Skeletal muscle satellite cell (primary cell): ENCODE data around the gene ABHD12.
A peak's percentile ranks its signal among the peaks of the same experiment; 100 is the strongest.
"Not testable (repeated sequence)": the region's sequence is repeated elsewhere in the genome, so short reads cannot be mapped to it uniquely, and the experiment has no call there.

Source experiments
- H3K27me3 ChIP-seq: 2 replicates; pipeline ENCODE4 v1.7.0; 2013; ENCODE audit warnings: low read length; ENCODE audit not compliant: control insufficient read depth, insufficient read depth
- H3K36me3 ChIP-seq: 2 replicates; pipeline ENCODE4 v1.7.0; 2013; ENCODE audit warnings: mild to moderate bottlenecking, control low read depth, low read length; ENCODE audit not compliant: insufficient read depth
- H3K4me1 ChIP-seq: 2 replicates; pipeline ENCODE4 v1.7.0; 2013; ENCODE audit warnings: low read length; ENCODE audit not compliant: control insufficient read depth, insufficient read depth
- H3K4me2 ChIP-seq: 2 replicates; pipeline ENCODE4 v1.7.0; 2013; ENCODE audit warnings: mild to moderate bottlenecking, low read length
- H3K4me3 ChIP-seq: 2 replicates; pipeline ENCODE4 v1.7.0; 2013; ENCODE audit warnings: low read length
- H3K9ac ChIP-seq: 2 replicates; pipeline ENCODE4 v1.7.0; 2013; ENCODE audit warnings: mild to moderate bottlenecking, low read depth, low read length, moderate library complexity
- H3K9me3 ChIP-seq: replicated peaks from 2 replicates; pipeline ENCODE4 v1.7.0; 2013; ENCODE audit warnings: mild to moderate bottlenecking, control low read depth, low read length

Gene ABHD12

DNA sequence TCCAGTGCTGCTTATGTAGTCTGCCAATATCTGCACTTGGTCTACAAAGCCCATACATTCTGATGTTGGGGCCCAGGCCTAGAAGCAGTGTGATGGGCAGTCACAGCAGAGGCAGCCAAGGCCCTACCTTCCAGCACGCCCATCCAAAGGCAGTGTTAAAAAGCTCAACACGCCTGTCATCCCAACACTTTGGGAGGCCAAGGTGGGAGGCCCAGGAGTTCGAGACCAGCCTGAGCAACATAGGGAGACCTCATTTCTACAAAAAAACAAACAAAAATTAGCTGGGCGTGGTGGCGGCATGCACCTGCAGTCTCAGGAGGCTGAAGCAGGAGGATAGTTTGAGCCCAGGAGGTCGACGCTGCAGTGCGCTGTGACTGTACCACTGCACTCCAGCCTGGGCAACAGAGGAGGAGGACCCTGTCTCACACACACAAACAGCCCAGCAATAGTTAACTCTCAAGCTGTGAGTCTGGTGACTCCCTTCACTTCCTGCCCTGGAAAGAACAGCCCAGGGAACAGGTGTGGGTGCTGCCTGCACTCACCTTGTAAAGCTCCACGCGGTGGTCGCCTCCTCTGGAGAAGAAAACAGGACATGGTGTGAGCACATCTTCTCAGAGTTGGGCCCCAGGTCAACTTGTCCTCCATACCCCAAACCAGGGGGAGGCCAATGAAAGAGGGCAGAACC lies 74.0 kb downstream of the ABHD12 start:
- Histone ChIP-seq H3K36me3 (no peaks in the 10 kb centered on the region), H3K9ac (no peak overlapping the region), H3K27me3 (no peaks in the 10 kb centered on the region), H3K4me2 (no peak overlapping the region), H3K9me3 (no peaks in the 10 kb centered on the region), H3K4me3 (no peak overlapping the region), H3K4me1 (peaks cover 9% of the 10 kb centered on the region)

DNA sequence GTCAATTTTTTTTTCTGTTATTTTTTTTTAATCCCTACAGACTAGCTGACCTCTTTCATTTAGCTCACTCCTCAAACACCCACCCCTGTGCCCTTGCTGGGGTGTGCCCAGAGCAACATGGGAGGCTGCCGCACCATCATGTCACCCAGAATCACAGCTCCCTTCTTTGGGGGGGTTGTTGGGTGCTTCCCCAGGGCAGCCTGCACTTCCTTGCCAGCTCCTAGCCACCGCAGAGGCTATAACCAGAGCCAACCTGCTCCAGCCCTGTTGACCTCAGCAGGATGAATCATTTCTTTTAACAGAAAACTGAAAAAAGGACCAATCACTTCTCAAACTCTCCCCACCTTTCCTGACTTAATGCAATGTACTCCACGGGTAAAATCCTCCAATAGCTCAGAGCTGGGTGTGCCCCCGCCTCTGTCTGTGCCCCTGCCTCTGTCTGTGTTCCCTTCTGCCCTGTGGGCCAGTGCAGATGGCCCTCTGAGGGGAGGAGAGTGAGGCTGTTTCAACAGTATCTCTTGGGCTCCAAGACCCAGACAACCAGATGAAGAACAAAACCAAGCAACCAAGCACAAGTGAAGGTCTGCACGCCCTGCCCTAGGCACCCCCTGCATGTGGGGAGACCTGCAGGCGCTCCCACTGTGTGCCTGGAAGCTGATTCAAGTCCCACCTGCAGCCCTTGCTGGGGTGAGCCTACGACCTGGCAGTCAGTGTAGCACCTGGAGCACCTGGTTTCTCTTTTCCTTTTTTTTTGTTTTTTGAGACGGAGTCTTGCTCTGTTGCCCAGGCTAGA lies 75.0 kb downstream of the ABHD12 start:
- H3K4me2 ChIP-seq = peak overlapping the region; percentile 51
- H3K27me3 ChIP-seq = no peaks in the 10 kb centered on the region
- peaks cover 20% of the 10 kb centered on the region for H3K4me1 ChIP-seq
- no peaks in the 10 kb centered on the region for H3K36me3 ChIP-seq
- no peak overlapping the region for H3K9ac ChIP-seq
- no peak overlapping the region for H3K4me3 ChIP-seq
- H3K9me3 ChIP-seq = no peaks in the 10 kb centered on the region

DNA sequence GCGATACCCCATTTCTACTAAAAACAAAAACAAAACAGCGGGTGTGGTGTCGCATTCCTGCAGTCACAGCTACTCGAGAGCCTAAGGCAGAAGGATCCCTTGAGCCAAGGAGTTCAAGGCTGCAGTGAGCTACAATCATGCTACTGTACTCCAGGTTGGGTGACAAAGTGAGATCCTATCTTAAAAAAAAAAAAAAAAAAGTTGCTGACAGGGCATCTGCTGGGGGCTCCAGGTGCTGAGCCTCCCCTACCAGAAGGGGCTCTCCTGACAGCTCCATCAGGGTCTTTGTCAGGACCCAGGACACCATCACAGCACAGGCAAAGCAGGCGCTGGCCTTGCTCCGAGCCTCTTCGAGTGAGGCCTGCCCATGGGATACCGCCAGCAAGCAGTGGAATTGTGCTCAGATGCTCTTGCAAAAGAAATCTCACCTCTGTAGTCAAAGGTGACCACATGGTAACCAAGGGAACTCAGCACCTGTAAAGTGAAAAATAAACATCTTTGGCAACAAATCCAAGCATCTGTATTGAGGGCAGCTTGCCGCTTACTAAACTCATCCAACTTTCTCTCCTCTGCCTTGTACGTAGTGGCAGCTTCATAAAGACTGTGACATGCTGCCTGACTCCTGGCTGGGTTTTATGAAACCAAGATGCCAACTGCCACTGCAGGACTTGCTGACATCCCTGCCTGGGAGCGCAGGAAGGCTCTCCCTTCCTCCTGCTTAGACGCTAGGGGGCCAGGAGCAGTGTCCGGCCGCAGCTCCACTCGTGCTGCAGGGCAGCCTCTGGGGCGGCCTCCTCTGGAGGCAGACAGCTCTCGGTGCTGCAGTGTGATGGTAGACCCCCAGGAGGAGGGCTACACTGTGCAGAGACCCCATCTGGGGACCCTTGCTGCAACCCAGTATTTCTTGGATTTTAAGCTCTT lies 75.9 kb downstream of the ABHD12 start:
- Histone ChIP-seq H3K9ac (no peak overlapping the region), H3K36me3 (no peaks in the 10 kb centered on the region), H3K4me2 (no peak overlapping the region), H3K4me3 (no peak overlapping the region), H3K4me1 (peaks cover 28% of the 10 kb centered on the region), H3K27me3 (no peaks in the 10 kb centered on the region), H3K9me3 (no peaks in the 10 kb centered on the region)

DNA sequence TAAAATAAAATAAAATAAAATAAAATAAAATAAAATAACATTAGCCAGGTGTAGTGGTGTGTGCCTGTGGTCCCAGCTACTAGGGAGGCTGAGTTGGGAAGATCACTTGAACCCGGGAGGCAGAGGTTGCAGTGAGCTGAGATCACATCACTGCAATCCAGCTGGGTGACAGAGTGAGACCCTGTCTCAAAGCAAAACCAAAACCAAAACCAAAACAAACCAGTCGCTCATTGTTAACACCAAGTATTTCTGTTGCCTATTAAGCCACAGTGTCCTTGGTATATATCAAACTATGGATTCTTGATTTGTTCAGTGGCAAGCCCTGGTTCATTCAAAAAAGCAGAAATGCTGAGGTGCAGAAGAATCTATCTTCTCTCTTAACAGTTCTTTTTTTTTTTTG lies 77.0 kb downstream of the ABHD12 start:
- H3K27me3 ChIP-seq = no peaks in the 10 kb centered on the region
- no peaks in the 10 kb centered on the region for H3K36me3 ChIP-seq
- H3K4me1 ChIP-seq = peaks cover 40% of the 10 kb centered on the region
- no peak overlapping the region for H3K4me3 ChIP-seq
- H3K4me2 ChIP-seq = no peak overlapping the region
- H3K9me3 ChIP-seq = no peaks in the 10 kb centered on the region
- H3K9ac ChIP-seq = no peak overlapping the region

DNA sequence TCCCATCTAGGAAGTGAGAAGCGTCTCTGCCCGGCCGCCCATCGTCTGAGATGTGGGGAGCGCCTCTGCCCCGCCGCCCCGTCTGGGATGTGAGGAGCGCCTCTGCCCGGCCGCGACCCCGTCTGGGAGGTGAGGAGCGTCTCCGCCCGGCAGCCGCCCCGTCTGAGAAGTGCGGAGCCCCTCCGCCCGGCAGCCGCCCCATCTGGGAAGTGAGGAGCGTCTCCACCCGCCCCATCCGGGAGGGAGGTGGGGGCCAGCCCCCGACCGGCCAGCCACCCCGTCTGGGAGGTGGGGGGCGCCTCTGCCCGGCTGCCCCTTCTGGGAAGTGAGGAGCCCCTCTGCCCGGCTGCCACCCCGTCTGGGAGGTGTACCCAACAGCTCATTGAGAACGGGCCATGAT lies 77.9 kb downstream of the ABHD12 start:
- peaks cover 44% of the 10 kb centered on the region for H3K4me1 ChIP-seq
- H3K4me2 ChIP-seq, H3K9me3 ChIP-seq, H3K9ac ChIP-seq, H3K36me3 ChIP-seq, H3K4me3 ChIP-seq, H3K27me3 ChIP-seq: not testable (repeated sequence)

DNA sequence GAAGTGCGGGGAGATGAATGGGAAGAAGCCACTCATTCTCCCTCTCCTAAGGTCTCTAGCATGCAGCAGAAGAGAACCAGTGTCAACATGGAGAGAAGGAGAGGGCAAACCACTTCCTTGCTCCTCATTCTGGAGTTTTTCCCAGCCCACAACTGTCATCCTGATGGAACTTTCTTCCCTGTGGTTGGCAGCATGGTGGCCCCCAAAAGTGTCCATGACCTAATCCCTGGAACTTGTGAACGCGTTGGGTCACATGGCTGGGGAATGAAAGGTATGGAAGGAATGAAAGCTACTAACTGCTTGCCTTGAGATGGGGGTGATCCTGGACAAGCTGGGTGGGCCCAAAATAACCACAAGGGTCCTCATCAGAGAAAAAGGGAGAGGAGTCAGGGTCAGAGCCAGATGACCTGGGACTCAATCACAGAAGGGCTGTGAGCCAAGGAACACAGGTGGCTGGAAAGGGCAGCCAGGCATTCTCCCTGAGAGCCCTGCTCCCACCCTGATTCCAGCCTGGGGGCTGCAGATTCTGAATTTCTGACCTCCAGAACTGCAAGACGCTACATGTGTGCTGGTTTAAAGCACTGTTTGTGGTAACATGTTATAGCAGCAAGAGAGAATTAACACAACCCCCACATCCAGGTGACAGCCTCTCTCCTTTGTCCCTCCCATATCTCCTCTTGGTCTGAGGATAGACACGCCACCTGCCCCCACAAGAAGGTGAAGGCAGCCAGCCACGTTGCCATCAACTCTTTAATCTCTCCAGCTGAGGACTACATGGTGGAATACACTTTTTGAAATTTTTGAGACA lies 79.5 kb downstream of the ABHD12 start:
- Histone ChIP-seq H3K4me1 (peaks cover 44% of the 10 kb centered on the region), H3K9ac (peak overlapping the region; percentile 67), H3K27me3 (no peaks in the 10 kb centered on the region), H3K9me3 (no peaks in the 10 kb centered on the region), H3K4me3 (peak overlapping the region; percentile 55), H3K4me2 (peak overlapping the region; percentile 72), H3K36me3 (no peaks in the 10 kb centered on the region)

DNA sequence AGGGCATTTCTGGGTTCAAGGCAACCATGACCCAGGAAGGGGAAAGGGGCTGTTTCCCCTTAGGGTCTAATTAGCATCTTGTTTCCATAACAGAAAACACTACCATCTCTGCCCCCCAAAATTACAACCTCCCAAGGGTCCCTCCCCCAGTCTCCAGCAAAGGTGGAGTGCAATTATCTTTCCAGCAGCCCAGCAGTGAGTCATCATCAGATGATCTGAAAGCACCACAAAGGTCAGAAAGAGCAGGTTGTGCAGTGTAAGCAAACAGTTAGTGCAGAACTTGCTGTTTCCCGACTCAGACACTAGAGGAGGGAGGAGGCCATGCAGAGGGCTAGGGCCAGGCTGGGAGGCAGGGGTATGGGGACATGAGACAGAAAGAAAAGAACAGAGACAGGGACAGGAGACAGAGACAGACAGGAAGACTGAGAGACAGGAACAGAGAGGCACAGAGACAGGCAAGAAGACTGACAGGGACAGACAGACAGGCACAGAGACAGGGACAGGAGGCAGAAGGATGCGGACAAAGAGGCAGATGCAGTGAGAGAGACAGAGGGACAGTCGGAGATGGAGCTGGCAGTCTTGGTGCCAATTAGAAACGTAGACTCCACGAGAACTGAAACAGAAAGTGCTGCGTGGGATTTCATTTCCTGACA lies 80.2 kb downstream of the ABHD12 start:
- H3K4me3 ChIP-seq = peak overlapping the region; percentile 56
- no peaks in the 10 kb centered on the region for H3K36me3 ChIP-seq
- peak overlapping the region; percentile 67 for H3K9ac ChIP-seq
- peaks cover 38% of the 10 kb centered on the region for H3K4me1 ChIP-seq
- H3K27me3 ChIP-seq = no peaks in the 10 kb centered on the region
- H3K9me3 ChIP-seq = no peaks in the 10 kb centered on the region
- peak overlapping the region; percentile 72 for H3K4me2 ChIP-seq

DNA sequence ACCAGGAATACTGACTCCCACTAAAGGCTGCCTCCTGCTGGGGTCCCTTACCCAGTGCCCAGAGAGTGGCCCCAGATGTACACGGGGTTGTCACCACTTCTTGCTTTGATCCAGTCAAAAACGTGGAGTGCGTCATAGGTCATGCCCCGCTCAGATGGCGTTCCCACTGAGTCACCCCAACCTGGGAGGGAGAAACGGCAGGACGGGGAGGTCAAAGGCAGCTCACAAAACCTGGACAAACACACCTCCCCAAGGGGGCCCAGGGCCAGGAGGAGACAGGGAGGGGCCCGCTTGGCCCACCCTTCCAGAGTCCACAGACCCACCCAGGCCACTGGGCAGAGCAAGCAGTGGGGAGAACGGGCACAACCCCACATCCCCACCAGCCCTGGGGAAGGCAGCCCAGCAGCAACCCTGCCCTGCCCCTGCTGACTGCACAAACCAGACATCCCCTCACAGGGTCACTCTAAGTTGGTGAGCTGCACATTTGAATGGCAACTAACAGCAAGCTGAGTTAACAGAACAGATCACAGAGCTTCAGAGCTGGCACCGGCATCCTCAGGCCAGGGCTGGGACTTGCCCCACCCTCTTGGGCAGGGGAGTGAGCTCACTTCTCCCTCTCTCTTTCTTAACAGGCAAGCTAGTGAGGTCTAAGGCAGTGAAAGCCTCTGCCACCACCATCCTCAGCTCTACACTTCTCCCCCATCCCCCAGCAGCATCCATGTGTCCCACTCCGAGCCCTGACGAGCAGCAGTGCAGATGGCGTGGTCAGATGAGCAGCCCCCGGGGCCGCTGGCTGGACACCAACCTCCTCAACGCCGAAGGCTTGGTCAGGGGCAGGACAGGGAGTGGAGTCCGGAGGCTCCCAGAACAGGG lies 81.0 kb downstream of the ABHD12 start:
- H3K4me2 ChIP-seq = peak overlapping the region; percentile 72
- peak overlapping the region; percentile 56 for H3K4me3 ChIP-seq
- peak overlapping the region; percentile 67 for H3K9ac ChIP-seq
- H3K9me3 ChIP-seq = no peaks in the 10 kb centered on the region
- no peaks in the 10 kb centered on the region for H3K27me3 ChIP-seq
- H3K36me3 ChIP-seq = no peaks in the 10 kb centered on the region
- H3K4me1 ChIP-seq = peaks cover 34% of the 10 kb centered on the region

DNA sequence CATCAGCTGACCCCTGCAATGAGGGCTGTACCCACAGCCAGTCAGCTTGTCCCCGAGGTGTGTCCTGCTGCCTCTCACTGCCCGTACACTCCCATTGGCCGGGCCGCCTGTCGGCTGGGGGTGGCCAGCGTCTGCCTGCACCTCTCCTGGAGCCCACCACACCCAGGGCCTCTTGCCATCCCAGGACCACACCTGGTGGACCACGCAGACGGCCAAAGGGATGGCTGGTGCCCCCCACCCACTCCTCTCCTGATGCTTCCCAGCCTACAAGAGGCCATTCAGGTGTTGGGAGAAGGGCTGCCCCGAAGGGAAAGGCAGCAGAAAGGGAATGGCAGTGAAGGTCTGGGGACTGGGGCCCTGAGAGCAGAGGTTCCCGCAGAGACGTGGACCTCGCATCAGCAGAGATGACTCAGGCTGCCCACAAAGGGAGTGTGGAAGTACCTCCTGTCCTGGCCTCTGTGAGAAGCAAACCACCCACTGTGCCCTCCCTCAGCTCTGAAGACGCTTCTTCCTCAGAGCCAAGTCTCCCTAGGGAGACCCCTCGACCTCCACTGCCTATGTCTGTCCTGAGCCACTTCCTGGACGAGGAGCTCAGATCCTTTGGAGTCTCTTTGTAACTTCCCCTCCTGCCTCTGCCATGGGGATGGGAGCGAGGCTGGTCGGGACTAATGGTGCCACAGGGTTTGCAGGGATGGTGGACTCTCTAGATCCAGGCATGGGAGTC lies 81.8 kb downstream of the ABHD12 start:
- Histone ChIP-seq H3K36me3 (no peaks in the 10 kb centered on the region), H3K4me2 (peak overlapping the region; percentile 72), H3K4me3 (peak overlapping the region; percentile 13), H3K9ac (peak overlapping the region; percentile 67), H3K9me3 (no peaks in the 10 kb centered on the region), H3K27me3 (no peaks in the 10 kb centered on the region), H3K4me1 (peaks cover 34% of the 10 kb centered on the region)
